Measurements from ENCODE around the gene KLC1. TPM values are rescaled to one million over a fixed set of nuclear protein-coding genes. Genes with fewer than 3 reads are reported as not detected.
A peak's percentile ranks its signal among the peaks of the same experiment; 100 is the strongest.

KLC1 gene
- total RNA-seq, 1 donor: 237 TPM

DNA sequence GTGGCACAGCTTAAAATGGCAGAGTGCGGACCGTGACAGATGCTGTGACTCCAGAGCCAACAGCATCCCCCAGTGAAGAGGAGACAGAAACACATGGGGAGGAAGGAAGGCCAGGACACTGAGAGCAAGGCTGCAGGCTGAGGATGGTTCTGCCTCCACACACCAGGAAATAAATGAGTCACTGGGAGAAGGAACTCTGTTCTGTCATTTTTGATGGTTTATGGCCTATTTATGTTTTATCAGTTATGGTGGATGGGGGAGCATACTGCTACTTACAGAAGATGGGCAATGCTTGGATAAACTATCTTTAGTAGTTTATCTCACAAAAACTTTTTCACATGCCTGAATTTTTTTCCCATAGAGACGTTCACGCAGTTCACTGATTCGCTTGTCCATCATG, 120.4 kb downstream of the KLC1 start:
- no peak overlapping the region for H3K4me3 ChIP-seq (ENCODE audit: low read depth, low read length)
- TF ChIP-seq CTCF (IDR thresholded peaks at IDR 0.05; ENCODE audit: insufficient read depth, low read depth, low read length): no peak
- DNase-seq (ENCODE audit: low read depth): no peak

DNA sequence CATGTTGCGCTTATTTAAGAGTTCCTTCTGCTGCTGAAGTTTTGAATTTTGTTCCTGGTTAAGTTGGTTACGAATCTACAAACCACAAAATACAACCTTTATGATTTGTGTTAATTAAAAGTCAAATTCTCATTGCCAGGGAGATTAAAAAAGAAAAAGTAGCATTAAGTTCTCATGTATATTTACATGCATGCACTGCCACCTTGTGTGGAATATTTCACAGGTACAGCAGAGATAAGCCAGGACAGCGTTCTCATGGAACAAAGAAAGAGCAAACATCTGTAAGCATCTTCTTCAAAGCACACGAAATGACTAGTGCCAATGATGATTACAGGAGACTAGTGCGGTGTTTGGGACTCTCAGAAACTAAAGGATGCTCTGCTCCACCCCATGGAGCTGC, 120.8 kb downstream of the KLC1 start:
- DNase-seq (ENCODE audit: low read depth): no peak
- peak; percentile 6 for TF ChIP-seq CTCF (IDR thresholded peaks at IDR 0.05; ENCODE audit: insufficient read depth, low read depth, low read length)
- no peak overlapping the region for H3K4me3 ChIP-seq (ENCODE audit: low read depth, low read length)

Small RNAs within 50 kb of the gene (small RNA-seq; reads per million reads assigned to genes)
- gene RF00019: not detected

Other genes with a start within 250 kb of the KLC1 start
- 79.2 and 108 TPM in 2 replicates for gene MARK3, start 243.8 kb upstream of the KLC1 start, total RNA-seq
- 9.0 and 17.7 TPM in 2 replicates for gene CKB, start 106.4 kb upstream of the KLC1 start, total RNA-seq
- gene TRMT61A, start 100.0 kb upstream of the KLC1 start, total RNA-seq: 8.2 and 9.7 TPM in 2 replicates
- 28.3 and 42.7 TPM in 2 replicates for gene BAG5, start 66.6 kb upstream of the KLC1 start, total RNA-seq
- gene COA8, start 66.3 kb upstream of the KLC1 start, total RNA-seq: 22.9 and 32.0 TPM in 2 replicates
- 10.0 and 11.7 TPM in 2 replicates for gene XRCC3, start 86.2 kb downstream of the KLC1 start, total RNA-seq
- gene ZFYVE21, start 86.6 kb downstream of the KLC1 start, total RNA-seq: 35.1 and 53.5 TPM in 2 replicates
- gene PPP1R13B, start 218.4 kb downstream of the KLC1 start, total RNA-seq: 3.5 and 7.3 TPM in 2 replicates